ENCODE results near the gene OTOF. TPM values are rescaled to one million over a fixed set of nuclear protein-coding genes. Genes with fewer than 3 reads are reported as not detected.

OTOF gene
- total RNA-seq = 1 to 10 TPM; 1.6 to 5.3 TPM
- polyA plus RNA-seq (ENCODE audit: insufficient read length in 2 of 2) = 1 to 10 TPM; 5.7 to 6.6 TPM
- long read RNA-seq, donor 1 = 0 reads
- long read RNA-seq, donor 2 = 0 reads
- long read RNA-seq, donor 3 = 0 reads
- long read RNA-seq, donor 4 = 0 reads

- DNase-seq (ENCODE audit: low read depth in 4 of 6, low spot score in 6 of 6) = peak in 2 of 6 donors; percentile 9 to 59
- Histone ChIP-seq H3K27me3 (ENCODE audit: control insufficient read depth, insufficient read depth, low read length) (no peaks in the 10 kb centered on the region), H3K27ac (ENCODE audit: low read depth, low read length) (no peak within 1 kb of the TSS), H3K9me3 (ENCODE audit: control insufficient read depth, insufficient read depth, low read length) (no peaks in the 10 kb centered on the region), H3K36me3 (ENCODE audit: control insufficient read depth, insufficient read depth, low read length) (peaks cover 37% of the 10 kb centered on the region), H3K4me1 (ENCODE audit: control insufficient read depth, insufficient read depth, low read length) (peaks cover 17% of the 10 kb centered on the region), H3K4me3 (ENCODE audit: low read depth, low read length) (no peak within 1 kb of the TSS)
- 59% methylated on average over 2 of the region's 3 CpGs for WGBS (ENCODE audit: insufficient coverage)
These were observed at the start of gene OTOF for GRCh38 chr2:26477911-26478253. Gene OTOF, minus strand, starts transcription at chr2:26478124.

- 94% methylated on average over 2 of the region's 2 CpGs for WGBS (ENCODE audit: insufficient coverage)
These were observed 48.7 kb upstream of the OTOF start for GRCh38 chr2:26526589-26526988.

GRCh38 chr2:26526105-26526504 lies 48.2 kb upstream of the OTOF start:
- Histone ChIP-seq H3K4me3 (ENCODE audit: low read depth, low read length) (no peak overlapping the region), H3K4me1 (ENCODE audit: control insufficient read depth, insufficient read depth, low read length) (peaks cover 24% of the 10 kb centered on the region), H3K27me3 (ENCODE audit: control insufficient read depth, insufficient read depth, low read length) (no peaks in the 10 kb centered on the region), H3K36me3 (ENCODE audit: control insufficient read depth, insufficient read depth, low read length) (no peaks in the 10 kb centered on the region), H3K27ac (ENCODE audit: low read depth, low read length) (no peak overlapping the region), H3K9me3 (ENCODE audit: control insufficient read depth, insufficient read depth, low read length) (no peaks in the 10 kb centered on the region)
- DNase-seq (ENCODE audit: low read depth in 4 of 6, low spot score in 6 of 6) = no peak
- 93% methylated on average over 1 of the region's 1 CpG for WGBS (ENCODE audit: insufficient coverage)

More at GRCh38 chr2:26526589-26526988, 48.7 kb upstream of the OTOF start:
- Histone ChIP-seq H3K36me3 (ENCODE audit: control insufficient read depth, insufficient read depth, low read length) (no peaks in the 10 kb centered on the region), H3K27me3 (ENCODE audit: control insufficient read depth, insufficient read depth, low read length) (no peaks in the 10 kb centered on the region), H3K9me3 (ENCODE audit: control insufficient read depth, insufficient read depth, low read length) (no peaks in the 10 kb centered on the region), H3K4me3 (ENCODE audit: low read depth, low read length) (no peak overlapping the region), H3K27ac (ENCODE audit: low read depth, low read length) (no peak overlapping the region), H3K4me1 (ENCODE audit: control insufficient read depth, insufficient read depth, low read length) (peaks cover 24% of the 10 kb centered on the region)
- DNase-seq (ENCODE audit: low read depth in 4 of 6, low spot score in 6 of 6) = no peak

- no peak overlapping the region for H3K4me3 ChIP-seq (ENCODE audit: low read depth, low read length)
- DNase-seq (ENCODE audit: low read depth in 4 of 6, low spot score in 6 of 6) = no peak
- no peaks in the 10 kb centered on the region for H3K36me3 ChIP-seq (ENCODE audit: control insufficient read depth, insufficient read depth, low read length)
- no peak overlapping the region for H3K27ac ChIP-seq (ENCODE audit: low read depth, low read length)
- H3K9me3 ChIP-seq (ENCODE audit: control insufficient read depth, insufficient read depth, low read length) = no peaks in the 10 kb centered on the region
- H3K27me3 ChIP-seq (ENCODE audit: control insufficient read depth, insufficient read depth, low read length) = no peaks in the 10 kb centered on the region
- peaks cover 1% of the 10 kb centered on the region for H3K4me1 ChIP-seq (ENCODE audit: control insufficient read depth, insufficient read depth, low read length)
These were observed 45.8 kb upstream of the OTOF start for GRCh38 chr2:26523750-26524149.

- Histone ChIP-seq H3K27me3 (ENCODE audit: control insufficient read depth, insufficient read depth, low read length) (no peaks in the 10 kb centered on the region), H3K4me3 (ENCODE audit: low read depth, low read length) (no peak overlapping the region), H3K4me1 (ENCODE audit: control insufficient read depth, insufficient read depth, low read length) (no peaks in the 10 kb centered on the region), H3K27ac (ENCODE audit: low read depth, low read length) (no peak overlapping the region), H3K36me3 (ENCODE audit: control insufficient read depth, insufficient read depth, low read length) (no peaks in the 10 kb centered on the region), H3K9me3 (ENCODE audit: control insufficient read depth, insufficient read depth, low read length) (no peaks in the 10 kb centered on the region)
- no peak for DNase-seq (ENCODE audit: low read depth in 4 of 6, low spot score in 6 of 6)
- WGBS (ENCODE audit: insufficient coverage) = 50% methylated on average over 7 of the region's 7 CpGs
These were observed 44.8 kb upstream of the OTOF start for GRCh38 chr2:26522751-26523171.

GRCh38 chr2:26522325-26522724 lies 44.4 kb upstream of the OTOF start:
- Histone ChIP-seq H3K27ac (ENCODE audit: low read depth, low read length) (no peak overlapping the region), H3K36me3 (ENCODE audit: control insufficient read depth, insufficient read depth, low read length) (no peaks in the 10 kb centered on the region), H3K4me1 (ENCODE audit: control insufficient read depth, insufficient read depth, low read length) (no peaks in the 10 kb centered on the region), H3K9me3 (ENCODE audit: control insufficient read depth, insufficient read depth, low read length) (no peaks in the 10 kb centered on the region), H3K27me3 (ENCODE audit: control insufficient read depth, insufficient read depth, low read length) (no peaks in the 10 kb centered on the region), H3K4me3 (ENCODE audit: low read depth, low read length) (no peak overlapping the region)
- DNase-seq (ENCODE audit: low read depth in 4 of 6, low spot score in 6 of 6) = no peak
- 77% methylated on average over 5 of the region's 6 CpGs for WGBS (ENCODE audit: insufficient coverage)

- no peaks in the 10 kb centered on the region for H3K9me3 ChIP-seq (ENCODE audit: control insufficient read depth, insufficient read depth, low read length)
- H3K27ac ChIP-seq (ENCODE audit: low read depth, low read length) = no peak overlapping the region
- no peak overlapping the region for H3K4me3 ChIP-seq (ENCODE audit: low read depth, low read length)
- no peaks in the 10 kb centered on the region for H3K4me1 ChIP-seq (ENCODE audit: control insufficient read depth, insufficient read depth, low read length)
- 55% methylated on average over 3 of the region's 5 CpGs for WGBS (ENCODE audit: insufficient coverage)
- no peaks in the 10 kb centered on the region for H3K36me3 ChIP-seq (ENCODE audit: control insufficient read depth, insufficient read depth, low read length)
- no peak for DNase-seq (ENCODE audit: low read depth in 4 of 6, low spot score in 6 of 6)
- no peaks in the 10 kb centered on the region for H3K27me3 ChIP-seq (ENCODE audit: control insufficient read depth, insufficient read depth, low read length)
These were observed 43.9 kb upstream of the OTOF start for GRCh38 chr2:26521913-26522180.

- H3K27ac ChIP-seq (ENCODE audit: low read depth, low read length) = no peak overlapping the region
- peaks cover 1% of the 10 kb centered on the region for H3K36me3 ChIP-seq (ENCODE audit: control insufficient read depth, insufficient read depth, low read length)
- H3K27me3 ChIP-seq (ENCODE audit: control insufficient read depth, insufficient read depth, low read length) = no peaks in the 10 kb centered on the region
- no peaks in the 10 kb centered on the region for H3K4me1 ChIP-seq (ENCODE audit: control insufficient read depth, insufficient read depth, low read length)
- H3K9me3 ChIP-seq (ENCODE audit: control insufficient read depth, insufficient read depth, low read length) = no peaks in the 10 kb centered on the region
- no peak for DNase-seq (ENCODE audit: low read depth in 4 of 6, low spot score in 6 of 6)
- H3K4me3 ChIP-seq (ENCODE audit: low read depth, low read length) = no peak overlapping the region
- 75% methylated on average over 11 of the region's 12 CpGs for WGBS (ENCODE audit: insufficient coverage)
These were observed 43.4 kb upstream of the OTOF start for GRCh38 chr2:26521054-26521912.

- no peaks in the 10 kb centered on the region for H3K9me3 ChIP-seq (ENCODE audit: control insufficient read depth, insufficient read depth, low read length)
- no peak for DNase-seq (ENCODE audit: low read depth in 4 of 6, low spot score in 6 of 6)
- no peaks in the 10 kb centered on the region for H3K4me1 ChIP-seq (ENCODE audit: control insufficient read depth, insufficient read depth, low read length)
- H3K27me3 ChIP-seq (ENCODE audit: control insufficient read depth, insufficient read depth, low read length) = no peaks in the 10 kb centered on the region
- whole genome bisulfite sequencing (ENCODE audit: insufficient coverage) = 80% methylated on average over 1 of the region's 1 CpG
- peaks cover 7% of the 10 kb centered on the region for H3K36me3 ChIP-seq (ENCODE audit: control insufficient read depth, insufficient read depth, low read length)
- H3K27ac ChIP-seq (ENCODE audit: low read depth, low read length) = no peak overlapping the region
- H3K4me3 ChIP-seq (ENCODE audit: low read depth, low read length) = no peak overlapping the region
These were observed 42.2 kb upstream of the OTOF start for GRCh38 chr2:26520148-26520449.

- Histone ChIP-seq H3K4me1 (ENCODE audit: control insufficient read depth, insufficient read depth, low read length) (no peaks in the 10 kb centered on the region), H3K27me3 (ENCODE audit: control insufficient read depth, insufficient read depth, low read length) (no peaks in the 10 kb centered on the region), H3K27ac (ENCODE audit: low read depth, low read length) (no peak overlapping the region), H3K4me3 (ENCODE audit: low read depth, low read length) (no peak overlapping the region), H3K9me3 (ENCODE audit: control insufficient read depth, insufficient read depth, low read length) (no peaks in the 10 kb centered on the region), H3K36me3 (ENCODE audit: control insufficient read depth, insufficient read depth, low read length) (peaks cover 7% of the 10 kb centered on the region)
- peak in 1 of 6 donors; percentile 58 for DNase-seq (ENCODE audit: low read depth in 4 of 6, low spot score in 6 of 6)
- WGBS (ENCODE audit: insufficient coverage) = 90% methylated on average over 4 of the region's 8 CpGs
These were observed 41.6 kb upstream of the OTOF start for GRCh38 chr2:26519396-26520147.
